AG09309 (cell line): ENCODE results near the gene ACBD6.

ENCODE experiments used
- DNase-seq: peaks from one replicate; pipeline ENCODE4 v3.0.0-alpha.2; 2010; ENCODE audit warnings: low read depth
- H3K4me3 ChIP-seq: 2 replicates; pipeline ENCODE4 v1.5.1; 2011; ENCODE audit warnings: mild to moderate bottlenecking, low read depth, low read length, moderate library complexity; ENCODE audit not compliant: control insufficient read depth
- CTCF ChIP-seq: IDR thresholded peaks from 2 replicates; pipeline ENCODE4 v1.5.1; 2011; ENCODE audit warnings: mild to moderate bottlenecking, low read depth, low read length, inconsistent platforms; ENCODE audit not compliant: insufficient read depth, control insufficient read depth; ENCODE audit errors: missing control alignments

The ACBD6 gene

GRCh38 chr1:180280617-180281016 is 221.8 kb downstream of the ACBD6 start:
- H3K4me3 ChIP-seq, result no peak overlapping the region
- no peak for TF ChIP-seq CTCF
- no peak for DNase-seq

- H3K4me3 ChIP-seq, result no peak overlapping the region
- TF ChIP-seq CTCF, result no peak
- no peak for DNase-seq
Measured at GRCh38 chr1:180279651-180280050, 222.7 kb downstream of the ACBD6 start.

GRCh38 chr1:180278596-180279395 is 223.6 kb downstream of the ACBD6 start:
- no peak overlapping the region for H3K4me3 ChIP-seq
- no peak for TF ChIP-seq CTCF
- no peak for DNase-seq

GRCh38 chr1:180278194-180278515 is 224.2 kb downstream of the ACBD6 start:
- TF ChIP-seq CTCF, result no peak
- no peak overlapping the region for H3K4me3 ChIP-seq
- no peak for DNase-seq

GRCh38 chr1:180277476-180278193 is 224.7 kb downstream of the ACBD6 start:
- no peak overlapping the region for H3K4me3 ChIP-seq
- no peak for DNase-seq
- TF ChIP-seq CTCF, result no peak

GRCh38 chr1:180275726-180276125 is 226.7 kb downstream of the ACBD6 start:
- TF ChIP-seq CTCF, result no peak
- no peak for DNase-seq
- no peak overlapping the region for H3K4me3 ChIP-seq

- no peak for TF ChIP-seq CTCF
- DNase-seq, result no peak
- no peak overlapping the region for H3K4me3 ChIP-seq
Measured at GRCh38 chr1:180274221-180274620, 228.2 kb downstream of the ACBD6 start.
